Osteoblast (primary cell): ENCODE data around the gene TMEM86A. TPM values are rescaled to one million over a fixed set of nuclear protein-coding genes. Genes with fewer than 3 reads are reported as not detected.

Experiments
- DNase-seq: peaks from one replicate; pipeline ENCODE4 v3.0.0; 2011; ENCODE audit warnings: low spot score, mixed read lengths; ENCODE audit not compliant: insufficient read length; ENCODE audit errors: missing footprints
- H2AFZ ChIP-seq: 2 replicates; pipeline ENCODE4 v1.6.0; 2011; ENCODE audit warnings: mild to moderate bottlenecking, low read length
- H3K27ac ChIP-seq: 2 replicates; pipeline ENCODE4 v1.5.1; 2011; ENCODE audit warnings: mild to moderate bottlenecking, low read depth, low read length, moderate library complexity
- H3K27me3 ChIP-seq: 2 replicates; pipeline ENCODE4 v1.6.0; 2012; ENCODE audit warnings: mild to moderate bottlenecking, control low read depth, inconsistent platforms, low read length, moderate library complexity; ENCODE audit not compliant: insufficient read depth
- H3K36me3 ChIP-seq: 2 replicates; pipeline ENCODE4 v1.5.1; 2011; ENCODE audit warnings: mild to moderate bottlenecking, low read length, control low read depth, moderate library complexity; ENCODE audit not compliant: insufficient read depth
- H3K4me1 ChIP-seq: 2 replicates; pipeline ENCODE4 v1.5.1; 2011; ENCODE audit warnings: mild to moderate bottlenecking, low read length, control low read depth, moderate library complexity; ENCODE audit not compliant: insufficient read depth
- H3K4me2 ChIP-seq: 2 replicates; pipeline ENCODE4 v1.6.0; 2011; ENCODE audit warnings: mild to moderate bottlenecking, low read length; ENCODE audit not compliant: insufficient read depth
- H3K4me3 ChIP-seq: fragments of 200-600 bp; sonication (generic); 3 replicates; pipeline ENCODE4 v1.5.1; 2012; ENCODE audit warnings: mild to moderate bottlenecking, low read length, inconsistent platforms; ENCODE audit not compliant: insufficient read depth
- H3K79me2 ChIP-seq: 2 replicates; pipeline ENCODE4 v1.6.0; 2012; ENCODE audit warnings: mild to moderate bottlenecking, low read length, control low read depth, inconsistent platforms; ENCODE audit not compliant: insufficient read depth
- H3K9me3 ChIP-seq: 2 replicates; pipeline ENCODE4 v1.5.1; 2011; ENCODE audit warnings: low read depth, low read length, control low read depth
- H4K20me1 ChIP-seq: 2 replicates; pipeline ENCODE4 v1.6.0; 2012; ENCODE audit warnings: mild to moderate bottlenecking, low read length, control low read depth; ENCODE audit not compliant: insufficient read depth
- total RNA-seq: library from RNA; depleted of rRNA; stranded (reverse); fragments of >200 nt; gene quantifications from 2 replicates; pipeline ENCODE4 v1.2.3, GENCODE V29; 2012
- TF ChIP-seq, protein P1 (sequence below): IDR thresholded peaks from 2 replicates; pipeline ENCODE4 v1.5.1; 2011; ENCODE audit warnings: mild to moderate bottlenecking, low read depth, low read length, moderate library complexity; ENCODE audit errors: extremely low read depth

Gene TMEM86A
- total RNA-seq, 1 donor: 3.3 TPM

DNA sequence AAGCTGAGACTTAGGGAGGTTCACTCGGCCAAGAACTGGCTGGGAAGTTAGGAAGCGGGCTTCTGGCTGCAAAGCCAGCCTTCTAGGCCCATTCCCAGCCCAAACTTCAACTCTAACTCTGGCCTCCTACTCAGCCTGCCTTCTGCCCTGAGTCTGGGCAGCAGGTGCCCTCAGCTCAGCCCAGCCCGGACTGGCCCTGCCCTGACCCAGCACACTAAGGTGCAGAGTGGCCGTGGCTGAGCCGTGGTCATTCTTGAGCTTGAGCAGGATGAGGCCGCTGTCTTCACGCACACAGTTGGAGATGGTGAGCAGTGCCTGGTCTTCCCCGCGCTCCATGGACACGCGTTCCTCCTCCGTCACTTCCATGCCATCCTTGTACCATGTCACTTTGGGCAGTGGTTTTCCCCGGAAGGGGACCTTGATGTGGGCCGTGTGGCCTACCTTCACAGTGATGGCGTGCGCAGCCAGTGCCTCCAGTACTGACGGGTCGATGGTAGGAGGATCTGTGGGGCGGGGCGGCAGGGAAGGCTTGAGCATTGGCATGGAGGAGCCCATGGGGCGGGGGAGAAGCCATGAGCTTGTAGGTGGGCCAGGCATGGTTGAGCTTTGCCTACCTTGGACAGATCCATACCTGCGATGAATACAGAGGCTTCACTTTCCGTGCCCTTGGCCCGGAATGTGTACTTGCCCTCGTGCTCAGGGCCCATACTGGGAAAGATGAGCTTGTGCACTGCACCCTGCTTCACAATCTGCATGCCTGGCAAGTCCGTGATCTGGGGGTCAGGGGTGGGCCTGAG lies 15.3 kb downstream of the TMEM86A start:
- TF ChIP-seq, protein P1, sequence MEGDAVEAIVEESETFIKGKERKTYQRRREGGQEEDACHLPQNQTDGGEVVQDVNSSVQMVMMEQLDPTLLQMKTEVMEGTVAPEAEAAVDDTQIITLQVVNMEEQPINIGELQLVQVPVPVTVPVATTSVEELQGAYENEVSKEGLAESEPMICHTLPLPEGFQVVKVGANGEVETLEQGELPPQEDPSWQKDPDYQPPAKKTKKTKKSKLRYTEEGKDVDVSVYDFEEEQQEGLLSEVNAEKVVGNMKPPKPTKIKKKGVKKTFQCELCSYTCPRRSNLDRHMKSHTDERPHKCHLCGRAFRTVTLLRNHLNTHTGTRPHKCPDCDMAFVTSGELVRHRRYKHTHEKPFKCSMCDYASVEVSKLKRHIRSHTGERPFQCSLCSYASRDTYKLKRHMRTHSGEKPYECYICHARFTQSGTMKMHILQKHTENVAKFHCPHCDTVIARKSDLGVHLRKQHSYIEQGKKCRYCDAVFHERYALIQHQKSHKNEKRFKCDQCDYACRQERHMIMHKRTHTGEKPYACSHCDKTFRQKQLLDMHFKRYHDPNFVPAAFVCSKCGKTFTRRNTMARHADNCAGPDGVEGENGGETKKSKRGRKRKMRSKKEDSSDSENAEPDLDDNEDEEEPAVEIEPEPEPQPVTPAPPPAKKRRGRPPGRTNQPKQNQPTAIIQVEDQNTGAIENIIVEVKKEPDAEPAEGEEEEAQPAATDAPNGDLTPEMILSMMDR: no peak
- no peaks in the 10 kb centered on the region for H3K79me2 ChIP-seq
- DNase-seq: no peak
- no peaks in the 10 kb centered on the region for H3K36me3 ChIP-seq
- no peaks in the 10 kb centered on the region for H3K9me3 ChIP-seq
- no peak overlapping the region for H3K4me3 ChIP-seq
- H3K4me2 ChIP-seq: no peak overlapping the region
- no peak overlapping the region for H2AFZ ChIP-seq
- no peaks in the 10 kb centered on the region for H3K4me1 ChIP-seq
- no peaks in the 10 kb centered on the region for H4K20me1 ChIP-seq
- no peak overlapping the region for H3K27ac ChIP-seq
- H3K27me3 ChIP-seq: peaks cover 7% of the 10 kb centered on the region

DNA sequence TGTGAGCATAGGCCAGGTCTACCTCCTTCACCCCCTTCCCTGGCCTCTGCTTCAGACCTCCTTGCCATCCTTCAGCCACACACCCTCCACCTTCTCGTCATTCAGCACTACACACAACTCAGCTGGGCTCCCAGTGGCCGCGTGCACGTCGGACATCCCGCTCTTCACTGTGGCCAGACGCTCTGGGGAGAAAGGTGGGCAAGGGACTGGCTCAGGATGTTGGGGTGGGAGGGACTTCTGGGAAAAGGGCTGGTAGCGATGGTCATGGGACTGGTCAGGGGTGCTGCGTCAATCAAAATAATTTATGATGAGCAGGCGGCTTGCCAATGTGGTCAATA lies 15.8 kb downstream of the TMEM86A start:
- Histone ChIP-seq H4K20me1 (no peaks in the 10 kb centered on the region), H3K4me2 (no peak overlapping the region), H3K27ac (no peak overlapping the region), H3K4me1 (no peaks in the 10 kb centered on the region), H3K27me3 (peaks cover 7% of the 10 kb centered on the region), H2AFZ (no peak overlapping the region), H3K36me3 (no peaks in the 10 kb centered on the region), H3K79me2 (no peaks in the 10 kb centered on the region), H3K4me3 (no peak overlapping the region), H3K9me3 (no peaks in the 10 kb centered on the region)
- TF ChIP-seq, protein P1: no peak
- no peak for DNase-seq

DNA sequence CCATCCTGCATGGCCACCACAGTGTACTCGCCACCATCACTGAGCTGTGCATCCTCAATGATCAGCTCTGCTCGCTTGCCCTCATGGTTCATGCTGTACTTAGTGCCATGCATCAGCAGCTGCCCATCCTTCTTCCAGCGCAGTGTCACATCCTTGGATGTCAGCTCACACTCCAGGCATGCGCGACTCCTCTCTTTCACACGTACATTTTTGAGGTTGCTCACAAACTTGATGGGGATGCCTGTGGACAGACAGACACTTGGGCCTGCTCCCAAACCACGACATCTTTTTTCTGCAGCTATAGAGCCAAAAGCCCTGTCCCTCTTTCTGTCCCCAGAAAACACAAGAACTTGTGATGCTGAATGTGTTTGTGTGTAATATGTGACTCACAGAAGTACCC lies 16.9 kb downstream of the TMEM86A start:
- Histone ChIP-seq H3K79me2 (no peaks in the 10 kb centered on the region), H3K27me3 (peaks cover 7% of the 10 kb centered on the region), H3K4me1 (peaks cover 4% of the 10 kb centered on the region), H2AFZ (no peak overlapping the region), H3K27ac (no peak overlapping the region), H3K9me3 (no peaks in the 10 kb centered on the region), H3K4me2 (no peak overlapping the region), H3K36me3 (no peaks in the 10 kb centered on the region), H3K4me3 (no peak overlapping the region), H4K20me1 (no peaks in the 10 kb centered on the region)
- TF ChIP-seq, protein P1: no peak
- DNase-seq: peak; percentile 47

DNA sequence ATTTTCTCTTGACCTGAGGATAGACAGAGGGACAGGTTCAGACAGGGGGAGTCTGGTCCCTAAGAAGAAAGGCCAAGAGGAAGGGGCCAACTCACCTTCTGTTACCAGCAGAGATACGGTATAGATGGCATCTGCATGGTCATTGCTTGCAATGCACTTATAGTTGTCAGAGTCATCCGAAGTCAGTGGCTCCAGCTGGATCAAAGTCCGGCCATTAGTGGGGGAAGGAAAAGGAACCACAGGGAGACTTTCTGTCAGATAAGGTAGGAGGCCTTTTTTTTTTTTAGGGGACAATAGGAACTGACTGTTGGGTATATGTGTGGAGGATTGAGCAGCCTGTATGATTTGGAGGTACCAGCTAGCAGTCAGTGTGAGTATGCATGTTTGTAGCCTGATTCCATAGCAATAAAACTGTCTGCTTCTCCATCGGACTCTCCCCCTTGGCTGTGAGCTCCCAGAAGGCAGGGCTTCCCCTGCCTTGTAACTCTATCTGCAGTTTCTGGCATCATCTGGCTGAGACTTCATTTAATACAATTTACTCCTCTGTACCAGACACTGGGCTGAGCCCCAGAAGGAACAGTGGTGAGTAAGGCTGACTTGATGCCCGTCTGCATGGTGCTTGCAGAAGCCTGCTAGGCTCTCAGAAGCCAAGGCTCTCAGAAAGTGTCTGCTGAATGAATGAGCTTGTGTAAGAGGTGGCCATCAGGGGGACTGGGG lies 21.7 kb downstream of the TMEM86A start:
- H3K9me3 ChIP-seq: no peaks in the 10 kb centered on the region
- peak overlapping the region; percentile 98 for H3K4me2 ChIP-seq
- H3K79me2 ChIP-seq: no peaks in the 10 kb centered on the region
- peak; percentile 95 for DNase-seq
- H3K4me1 ChIP-seq: peaks cover 17% of the 10 kb centered on the region
- H3K36me3 ChIP-seq: no peaks in the 10 kb centered on the region
- TF ChIP-seq, protein P1: no peak
- peak overlapping the region; percentile 96 for H2AFZ ChIP-seq
- H3K27ac ChIP-seq: peak overlapping the region; percentile 41
- H3K4me3 ChIP-seq: peak overlapping the region; percentile 80
- H3K27me3 ChIP-seq: no peaks in the 10 kb centered on the region
- H4K20me1 ChIP-seq: no peaks in the 10 kb centered on the region
